Breast epithelium (tissue), 3 donors: ENCODE results near the gene FAM222A.

Experiments
- CTCF ChIP-seq, 3 donors: fragments of 450-650 bp; IDR thresholded peaks; one replicate each; pipeline ENCODE4 v1.5.1; 2016 to 2017; ENCODE audit warnings: antibody characterized with exemption in 3 of 3, mild to moderate bottlenecking in 3 of 3, moderate library complexity in 3 of 3
- POLR2AphosphoS5 ChIP-seq, 3 donors: sonication (generic); formaldehyde crosslinking; IDR thresholded peaks; one replicate each; pipeline ENCODE4 v1.6.1; 2017; ENCODE audit warnings: antibody characterized with exemption in 3 of 3

- TF ChIP-seq POLR2AphosphoS5 (IDR thresholded peaks at IDR 0.05): no peak
- TF ChIP-seq CTCF (IDR thresholded peaks at IDR 0.05): no peak
Measured at GRCh38 chr12:109703684-109704083, 9.9 kb upstream of the FAM222A start.
